LNCAP (cell line): Measurements from ENCODE around the gene DEFB129.

Experiments
- TF ChIP-seq, protein P1 (sequence below): fragments of 450-650 bp; IDR thresholded peaks from 2 replicates; pipeline ENCODE4 v1.5.1; 2017; ENCODE audit warnings: mild to moderate bottlenecking

Gene DEFB129

DNA sequence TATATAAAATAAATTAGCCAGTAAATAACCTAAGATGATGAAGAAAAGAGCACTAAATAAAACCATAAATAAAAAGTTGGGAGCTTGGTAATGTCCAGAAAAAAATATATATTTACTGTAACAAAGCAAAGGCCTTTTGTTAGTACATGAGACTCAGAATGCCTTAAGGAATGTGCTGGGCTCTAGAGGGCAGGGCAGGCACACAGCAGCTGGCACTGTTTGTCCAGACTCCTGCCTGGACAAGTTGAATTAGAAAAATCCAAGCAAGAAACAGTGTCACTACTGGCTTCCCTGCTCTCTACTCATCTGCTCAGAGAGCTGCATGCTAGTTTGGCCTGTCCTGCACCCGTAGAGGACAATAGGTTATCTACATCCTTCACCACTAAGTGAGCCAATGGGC is 8.8 kb downstream of the DEFB129 start:
- TF ChIP-seq, protein P1, sequence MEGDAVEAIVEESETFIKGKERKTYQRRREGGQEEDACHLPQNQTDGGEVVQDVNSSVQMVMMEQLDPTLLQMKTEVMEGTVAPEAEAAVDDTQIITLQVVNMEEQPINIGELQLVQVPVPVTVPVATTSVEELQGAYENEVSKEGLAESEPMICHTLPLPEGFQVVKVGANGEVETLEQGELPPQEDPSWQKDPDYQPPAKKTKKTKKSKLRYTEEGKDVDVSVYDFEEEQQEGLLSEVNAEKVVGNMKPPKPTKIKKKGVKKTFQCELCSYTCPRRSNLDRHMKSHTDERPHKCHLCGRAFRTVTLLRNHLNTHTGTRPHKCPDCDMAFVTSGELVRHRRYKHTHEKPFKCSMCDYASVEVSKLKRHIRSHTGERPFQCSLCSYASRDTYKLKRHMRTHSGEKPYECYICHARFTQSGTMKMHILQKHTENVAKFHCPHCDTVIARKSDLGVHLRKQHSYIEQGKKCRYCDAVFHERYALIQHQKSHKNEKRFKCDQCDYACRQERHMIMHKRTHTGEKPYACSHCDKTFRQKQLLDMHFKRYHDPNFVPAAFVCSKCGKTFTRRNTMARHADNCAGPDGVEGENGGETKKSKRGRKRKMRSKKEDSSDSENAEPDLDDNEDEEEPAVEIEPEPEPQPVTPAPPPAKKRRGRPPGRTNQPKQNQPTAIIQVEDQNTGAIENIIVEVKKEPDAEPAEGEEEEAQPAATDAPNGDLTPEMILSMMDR = peak; percentile 72

DNA sequence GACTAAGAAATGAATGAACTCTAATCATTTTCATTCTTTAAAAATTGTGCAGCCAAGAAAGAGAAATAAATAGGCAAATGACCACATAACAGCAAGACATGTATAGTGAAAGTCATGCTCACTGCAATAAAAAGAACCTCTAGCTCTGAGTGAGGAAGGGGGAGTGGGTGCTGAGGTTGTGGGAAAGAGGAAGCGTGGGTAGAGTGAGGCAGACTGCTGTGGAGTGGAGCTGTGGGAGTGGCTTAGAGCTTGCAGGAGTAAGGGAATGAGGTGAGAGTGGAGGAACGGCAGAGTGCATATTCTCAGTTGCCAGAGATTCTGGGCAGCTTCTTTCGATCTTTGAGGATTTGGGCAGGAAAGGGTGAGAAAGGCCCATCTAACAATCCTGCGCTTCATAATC is 10.4 kb downstream of the DEFB129 start:
- TF ChIP-seq, protein P1 = no peak

DNA sequence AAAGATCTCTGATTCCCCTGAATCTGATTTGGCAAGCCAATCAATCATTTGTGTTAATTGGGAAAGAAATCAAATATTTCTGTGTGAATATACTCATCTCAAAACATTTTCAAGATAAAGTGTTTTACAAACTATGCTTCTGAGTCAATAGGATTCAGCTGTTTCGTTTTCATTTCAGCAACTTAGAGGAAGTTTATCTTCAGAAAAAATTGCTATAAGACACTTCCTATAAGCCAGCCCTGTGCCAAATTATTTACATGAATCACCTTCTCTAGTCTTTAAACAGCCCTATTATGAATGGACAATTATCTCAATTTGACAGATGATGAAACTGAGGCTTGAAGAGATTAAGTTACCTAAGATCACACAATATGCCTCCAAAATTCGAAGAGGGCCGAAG is 10.9 kb downstream of the DEFB129 start:
- TF ChIP-seq, protein P1 = no peak

GRCh38 chr20:242905-243304 is 15.8 kb downstream of the DEFB129 start:
- TF ChIP-seq, protein P1 = no peak

DNA sequence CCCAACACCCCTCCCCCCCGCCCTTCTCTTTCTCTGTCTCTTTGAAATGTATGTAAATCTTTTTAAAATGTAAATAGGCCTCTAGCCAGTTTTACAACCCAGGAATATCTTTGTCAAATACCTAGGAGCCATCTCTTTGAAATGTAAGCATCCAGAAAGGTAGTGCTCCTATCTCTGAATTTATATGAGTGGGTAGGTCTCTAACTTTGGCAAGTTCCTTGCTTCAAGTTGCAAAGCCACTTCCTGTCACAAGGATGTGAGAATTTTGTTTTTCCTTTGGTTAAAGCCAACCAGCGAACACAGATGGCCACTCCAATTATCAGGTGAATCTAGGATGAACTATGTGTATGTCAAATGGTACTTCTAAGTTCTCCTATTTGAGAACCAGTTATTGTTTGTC is 24.3 kb downstream of the DEFB129 start:
- TF ChIP-seq, protein P1 = no peak

- TF ChIP-seq, protein P1 = no peak
Observed at GRCh38 chr20:252801-253200, 25.7 kb downstream of the DEFB129 start.

DNA sequence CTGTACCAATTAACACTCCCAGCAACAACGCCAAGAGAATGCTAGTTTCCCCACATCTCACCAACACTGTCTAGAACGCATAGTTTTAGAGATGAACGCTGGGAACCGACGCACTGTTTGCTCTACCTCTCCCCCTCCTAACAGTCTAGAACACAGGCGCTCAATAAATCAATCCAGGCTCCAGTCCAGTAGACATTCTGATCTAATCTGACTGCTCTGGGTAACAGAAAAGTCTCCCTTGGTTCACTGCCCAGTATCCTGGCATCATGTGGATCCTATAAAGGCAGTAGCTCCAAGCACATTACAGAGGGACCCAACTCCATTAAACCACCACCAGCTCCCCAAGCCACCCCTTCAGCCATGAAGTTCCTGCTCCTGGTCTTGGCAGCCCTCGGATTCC is 30.4 kb downstream of the DEFB129 start, which contains the start of gene DEFB132:
Gene DEFB132 (plus strand): TSS at position 306 of the 400 bp plus-strand sequence. CDS start 55 bp downstream, at position 361.
- TF ChIP-seq, protein P1 = no peak

DNA sequence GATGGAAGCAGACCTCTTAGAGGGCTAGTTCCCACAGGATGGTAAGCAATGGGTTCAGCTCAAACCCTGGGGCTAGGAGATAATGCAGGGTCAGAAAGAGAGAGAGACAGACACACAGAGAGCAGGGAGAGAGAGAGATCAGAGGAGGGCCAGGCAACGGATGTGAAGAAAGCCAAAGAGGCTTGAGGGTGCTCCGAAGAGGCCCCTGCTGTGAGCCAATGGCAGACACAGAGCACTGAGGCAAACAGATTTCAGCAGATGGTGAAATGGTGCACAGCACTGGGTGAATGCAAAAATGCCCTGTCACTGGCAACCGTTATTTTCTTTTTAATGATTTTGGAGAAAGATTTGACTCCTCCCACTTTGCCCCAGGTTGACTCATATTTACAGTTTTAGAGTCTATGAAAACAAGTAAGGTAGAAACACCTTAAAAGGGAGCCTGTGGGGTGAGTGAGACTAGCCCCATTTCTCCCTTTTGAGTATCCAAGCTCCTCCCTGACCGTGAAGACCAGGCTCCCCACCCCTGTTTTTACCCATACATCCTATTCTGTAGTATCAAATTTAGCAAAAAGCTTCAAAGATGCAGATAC is 31.3 kb downstream of the DEFB129 start:
- TF ChIP-seq, protein P1 = no peak
